ENCODE data around the gene GGCT.

Gene GGCT

GRCh38 chr7:30469303-30469702, 35.3 kb downstream of the GGCT start:
- peak overlapping the region; percentile 70 for H3K9ac ChIP-seq (ENCODE audit: low read length)
- H3K36me3 ChIP-seq (ENCODE audit: control insufficient read depth, insufficient read depth, low read length, severe bottlenecking), result no peaks in the 10 kb centered on the region
- H3K27me3 ChIP-seq (replicated peaks; ENCODE audit: control insufficient read depth, insufficient read depth, low read length), result no peaks in the 10 kb centered on the region
- H3K9me3 ChIP-seq (ENCODE audit: control insufficient read depth, low read length), result no peaks in the 10 kb centered on the region
- peak overlapping the region; percentile 69 for H3K4me3 ChIP-seq (ENCODE audit: low read length)
- peaks cover 94% of the 10 kb centered on the region for H3K4me1 ChIP-seq (ENCODE audit: control insufficient read depth, insufficient read depth, low read length)
- peak; percentile 97 for DNase-seq (ENCODE audit: low read depth)

- no peaks in the 10 kb centered on the region for H3K9me3 ChIP-seq (ENCODE audit: control insufficient read depth, low read length)
- H3K36me3 ChIP-seq (ENCODE audit: control insufficient read depth, insufficient read depth, low read length, severe bottlenecking), result no peaks in the 10 kb centered on the region
- peak overlapping the region; percentile 70 for H3K9ac ChIP-seq (ENCODE audit: low read length)
- peaks cover 94% of the 10 kb centered on the region for H3K4me1 ChIP-seq (ENCODE audit: control insufficient read depth, insufficient read depth, low read length)
- no peaks in the 10 kb centered on the region for H3K27me3 ChIP-seq (replicated peaks; ENCODE audit: control insufficient read depth, insufficient read depth, low read length)
- peak; percentile 36 for DNase-seq (ENCODE audit: low read depth)
- peak overlapping the region; percentile 69 for H3K4me3 ChIP-seq (ENCODE audit: low read length)
Measured at GRCh38 chr7:30468791-30469190, 35.8 kb downstream of the GGCT start.

DNA sequence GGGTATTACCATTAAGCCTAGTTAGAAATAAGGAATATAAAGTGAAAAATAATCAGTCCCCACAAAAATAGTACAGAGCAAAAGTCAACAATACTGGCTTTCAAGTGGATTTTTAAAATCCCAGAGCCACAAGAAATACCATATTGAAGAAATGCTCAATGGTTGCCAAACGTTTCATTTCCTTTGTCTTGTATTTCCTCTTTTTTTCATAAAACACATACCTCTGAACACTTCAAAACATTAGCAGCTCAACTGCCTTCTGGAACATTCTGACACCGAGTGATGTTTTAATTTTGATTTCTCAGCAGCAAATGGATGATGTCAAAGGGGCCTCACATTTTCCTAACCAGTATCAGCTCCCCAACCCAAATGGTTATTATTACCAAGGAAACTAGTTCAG, 36.6 kb downstream of the GGCT start:
- Histone ChIP-seq H3K9me3 (ENCODE audit: control insufficient read depth, low read length) (no peaks in the 10 kb centered on the region), H3K27me3 (replicated peaks; ENCODE audit: control insufficient read depth, insufficient read depth, low read length) (no peaks in the 10 kb centered on the region), H3K4me1 (ENCODE audit: control insufficient read depth, insufficient read depth, low read length) (peaks cover 94% of the 10 kb centered on the region), H3K9ac (ENCODE audit: low read length) (no peak overlapping the region), H3K36me3 (ENCODE audit: control insufficient read depth, insufficient read depth, low read length, severe bottlenecking) (no peaks in the 10 kb centered on the region), H3K4me3 (ENCODE audit: low read length) (no peak overlapping the region)
- no peak for DNase-seq (ENCODE audit: low read depth)

DNA sequence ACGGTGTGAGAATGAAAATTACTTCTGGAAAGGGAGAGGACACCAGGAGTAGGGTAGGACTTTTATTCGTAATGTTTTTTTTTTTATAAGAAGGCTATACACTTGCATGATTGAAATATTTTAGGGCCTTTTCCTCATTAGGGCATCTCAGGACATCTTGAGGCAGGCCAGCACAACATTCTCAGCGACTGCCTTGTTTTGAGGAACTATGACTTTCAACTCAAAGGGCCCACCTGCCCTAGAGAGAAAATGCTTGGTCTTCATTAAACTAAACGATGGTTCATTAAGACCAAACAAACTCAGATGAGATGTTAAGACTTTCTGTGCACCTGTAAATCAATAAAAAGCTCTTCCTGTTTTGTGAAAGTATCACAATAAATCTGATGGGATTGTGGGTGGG, 37.4 kb downstream of the GGCT start:
- H3K9ac ChIP-seq (ENCODE audit: low read length), result no peak overlapping the region

GRCh38 chr7:30466266-30466665, 38.4 kb downstream of the GGCT start:
- Histone ChIP-seq H3K9ac (ENCODE audit: low read length) (peak overlapping the region; percentile 56), H3K27me3 (replicated peaks; ENCODE audit: control insufficient read depth, insufficient read depth, low read length) (no peaks in the 10 kb centered on the region), H3K4me1 (ENCODE audit: control insufficient read depth, insufficient read depth, low read length) (peaks cover 80% of the 10 kb centered on the region), H3K4me3 (ENCODE audit: low read length) (no peak overlapping the region), H3K9me3 (ENCODE audit: control insufficient read depth, low read length) (no peaks in the 10 kb centered on the region), H3K36me3 (ENCODE audit: control insufficient read depth, insufficient read depth, low read length, severe bottlenecking) (no peaks in the 10 kb centered on the region)
- DNase-seq (ENCODE audit: low read depth), result no peak

More for the DNA sequence above, 37.4 kb downstream of the GGCT start:
- H3K27me3 ChIP-seq (replicated peaks; ENCODE audit: control insufficient read depth, insufficient read depth, low read length), result no peaks in the 10 kb centered on the region
- H3K4me1 ChIP-seq (ENCODE audit: control insufficient read depth, insufficient read depth, low read length), result peaks cover 87% of the 10 kb centered on the region
- no peaks in the 10 kb centered on the region for H3K36me3 ChIP-seq (ENCODE audit: control insufficient read depth, insufficient read depth, low read length, severe bottlenecking)
- no peak for DNase-seq (ENCODE audit: low read depth)
- no peaks in the 10 kb centered on the region for H3K9me3 ChIP-seq (ENCODE audit: control insufficient read depth, low read length)
- H3K4me3 ChIP-seq (ENCODE audit: low read length), result no peak overlapping the region

- H3K4me1 ChIP-seq (ENCODE audit: control insufficient read depth, insufficient read depth, low read length), result peaks cover 76% of the 10 kb centered on the region
- no peaks in the 10 kb centered on the region for H3K36me3 ChIP-seq (ENCODE audit: control insufficient read depth, insufficient read depth, low read length, severe bottlenecking)
- peak overlapping the region; percentile 56 for H3K9ac ChIP-seq (ENCODE audit: low read length)
- no peak overlapping the region for H3K4me3 ChIP-seq (ENCODE audit: low read length)
- no peaks in the 10 kb centered on the region for H3K9me3 ChIP-seq (ENCODE audit: control insufficient read depth, low read length)
- DNase-seq (ENCODE audit: low read depth), result no peak
- no peaks in the 10 kb centered on the region for H3K27me3 ChIP-seq (replicated peaks; ENCODE audit: control insufficient read depth, insufficient read depth, low read length)
Measured at GRCh38 chr7:30465811-30466180, 38.8 kb downstream of the GGCT start.

DNA sequence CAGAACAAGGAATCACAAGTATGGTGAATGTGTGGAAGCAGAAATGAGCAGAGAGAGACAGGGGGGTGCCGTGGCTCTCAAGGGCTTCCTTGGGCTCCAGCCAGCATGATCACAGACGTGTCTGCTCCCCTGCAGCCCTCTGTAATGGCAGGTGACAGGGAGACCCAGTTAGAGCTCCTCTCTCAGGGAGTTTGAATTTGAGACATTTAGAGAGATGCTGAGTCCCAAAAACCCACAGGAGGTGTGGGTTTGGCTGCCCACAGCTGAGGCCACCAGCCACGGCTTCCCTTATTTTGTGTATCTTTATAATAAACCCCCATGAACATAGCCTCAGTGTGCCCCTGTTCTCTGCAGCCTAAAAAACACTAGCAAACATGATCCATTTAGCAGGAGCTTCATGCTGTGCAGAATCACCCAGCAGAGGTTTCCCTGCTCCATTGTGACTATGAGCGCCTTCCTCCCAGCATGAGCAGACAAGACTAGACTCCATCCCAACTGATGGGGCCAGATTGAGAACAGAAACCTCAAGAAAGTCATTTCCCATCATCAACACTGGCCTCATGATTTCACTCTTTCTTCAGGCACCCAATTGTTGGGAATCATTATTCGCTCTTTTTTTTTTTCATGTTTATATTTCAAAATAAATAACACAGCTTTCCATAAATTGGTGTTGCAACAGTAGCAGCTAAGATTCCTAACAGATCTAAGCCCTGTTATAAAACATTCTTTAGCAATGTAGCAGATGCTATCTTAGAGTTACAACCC, 39.4 kb downstream of the GGCT start:
- H3K9me3 ChIP-seq (ENCODE audit: control insufficient read depth, low read length), result no peaks in the 10 kb centered on the region
- H3K4me3 ChIP-seq (ENCODE audit: low read length), result no peak overlapping the region
- H3K36me3 ChIP-seq (ENCODE audit: control insufficient read depth, insufficient read depth, low read length, severe bottlenecking), result no peaks in the 10 kb centered on the region
- H3K27me3 ChIP-seq (replicated peaks; ENCODE audit: control insufficient read depth, insufficient read depth, low read length), result no peaks in the 10 kb centered on the region
- DNase-seq (ENCODE audit: low read depth), result peak; percentile 72
- H3K4me1 ChIP-seq (ENCODE audit: control insufficient read depth, insufficient read depth, low read length), result peaks cover 76% of the 10 kb centered on the region
- peak overlapping the region; percentile 56 for H3K9ac ChIP-seq (ENCODE audit: low read length)

- Histone ChIP-seq H3K4me3 (ENCODE audit: low read length) (peak overlapping the region; percentile 21), H3K36me3 (ENCODE audit: control insufficient read depth, insufficient read depth, low read length, severe bottlenecking) (no peaks in the 10 kb centered on the region), H3K4me1 (ENCODE audit: control insufficient read depth, insufficient read depth, low read length) (peaks cover 75% of the 10 kb centered on the region), H3K9me3 (ENCODE audit: control insufficient read depth, low read length) (no peaks in the 10 kb centered on the region), H3K27me3 (replicated peaks; ENCODE audit: control insufficient read depth, insufficient read depth, low read length) (no peaks in the 10 kb centered on the region), H3K9ac (ENCODE audit: low read length) (peak overlapping the region; percentile 45)
- DNase-seq (ENCODE audit: low read depth), result no peak
Measured at GRCh38 chr7:30464231-30464671, 40.4 kb downstream of the GGCT start.

GRCh38 chr7:30463405-30464145, 41.1 kb downstream of the GGCT start:
- no peaks in the 10 kb centered on the region for H3K27me3 ChIP-seq (replicated peaks; ENCODE audit: control insufficient read depth, insufficient read depth, low read length)
- peak overlapping the region; percentile 21 for H3K4me3 ChIP-seq (ENCODE audit: low read length)
- peak overlapping the region; percentile 50 for H3K9ac ChIP-seq (ENCODE audit: low read length)
- no peaks in the 10 kb centered on the region for H3K36me3 ChIP-seq (ENCODE audit: control insufficient read depth, insufficient read depth, low read length, severe bottlenecking)
- H3K4me1 ChIP-seq (ENCODE audit: control insufficient read depth, insufficient read depth, low read length), result peaks cover 75% of the 10 kb centered on the region
- DNase-seq (ENCODE audit: low read depth), result no peak
- no peaks in the 10 kb centered on the region for H3K9me3 ChIP-seq (ENCODE audit: control insufficient read depth, low read length)

DNA sequence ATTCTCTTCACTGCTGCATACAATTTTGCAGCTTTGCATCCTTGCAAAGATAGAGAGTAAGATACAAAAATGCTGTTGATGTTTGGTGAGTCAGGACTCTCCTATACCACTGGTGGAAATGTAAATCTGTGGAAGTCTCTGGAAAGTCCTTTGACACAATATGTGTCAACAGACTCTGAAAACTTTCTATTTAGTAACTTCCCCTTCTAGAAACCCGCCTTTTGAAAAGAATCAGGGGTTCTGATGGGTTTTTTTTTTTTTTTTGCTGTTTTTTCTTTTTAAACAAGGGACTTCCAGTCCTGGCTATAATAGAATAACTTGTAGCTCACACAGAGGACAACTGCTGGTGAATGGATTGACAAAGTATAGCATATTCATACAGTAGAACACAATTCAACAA, 42.5 kb downstream of the GGCT start:
- H3K27me3 ChIP-seq (replicated peaks; ENCODE audit: control insufficient read depth, insufficient read depth, low read length), result no peaks in the 10 kb centered on the region
- no peaks in the 10 kb centered on the region for H3K9me3 ChIP-seq (ENCODE audit: control insufficient read depth, low read length)
- peaks cover under 1% of the 10 kb centered on the region for H3K36me3 ChIP-seq (ENCODE audit: control insufficient read depth, insufficient read depth, low read length, severe bottlenecking)
- H3K4me3 ChIP-seq (ENCODE audit: low read length), result no peak overlapping the region
- peaks cover 78% of the 10 kb centered on the region for H3K4me1 ChIP-seq (ENCODE audit: control insufficient read depth, insufficient read depth, low read length)
- H3K9ac ChIP-seq (ENCODE audit: low read length), result no peak overlapping the region
- DNase-seq (ENCODE audit: low read depth), result no peak

GRCh38 chr7:30460246-30460633, 44.4 kb downstream of the GGCT start:
- Histone ChIP-seq H3K4me1 (ENCODE audit: control insufficient read depth, insufficient read depth, low read length) (peaks cover 59% of the 10 kb centered on the region), H3K27me3 (replicated peaks; ENCODE audit: control insufficient read depth, insufficient read depth, low read length) (no peaks in the 10 kb centered on the region), H3K4me3 (ENCODE audit: low read length) (peak overlapping the region; percentile 64), H3K36me3 (ENCODE audit: control insufficient read depth, insufficient read depth, low read length, severe bottlenecking) (peaks cover 17% of the 10 kb centered on the region), H3K9me3 (ENCODE audit: control insufficient read depth, low read length) (no peaks in the 10 kb centered on the region), H3K9ac (ENCODE audit: low read length) (peak overlapping the region; percentile 71)
- DNase-seq (ENCODE audit: low read depth), result no peak
